Heart left ventricle (tissue), 16 donors: ENCODE measurements around the gene CSTF2T. TPM values are rescaled to one million over a fixed set of nuclear protein-coding genes. Genes with fewer than 3 reads are reported as not detected.

Source experiments
- ATAC-seq, 4 donors: fragments of 200-7000 bp; cut with Tn5 transposase; one replicate each; pipeline ENCODE4 v1.9.1; 2020 to 2022; ENCODE audit warnings: moderate library complexity in 4 of 4, mild to moderate bottlenecking in 3 of 4, moderate number of reproducible peaks in 1 of 4
- DNase-seq, 5 donors: peaks; one replicate each; pipeline ENCODE4 v3.0.0-alpha.2; 2020
- H3K27ac ChIP-seq, 12 donors: fragments of 200-600 bp; sonication (generic) in 4 of 12; one replicate each; pipeline versions ENCODE4 v1.5.0 to v1.8.0; 2016 to 2022; ENCODE audit warnings: mild to moderate bottlenecking in 2 of 12
- H3K27me3 ChIP-seq, 9 donors: fragments of 200-600 bp; sonication (generic) in 2 of 9; one replicate each; pipeline versions ENCODE4 v1.5.1 to v1.8.0; 2016 to 2022; ENCODE audit warnings: mild to moderate bottlenecking in 3 of 9
- H3K36me3 ChIP-seq, 9 donors: fragments of 200-600 bp; sonication (generic) in 2 of 9; one replicate each; pipeline versions ENCODE4 v1.5.0 to v1.8.0; 2018 to 2022; ENCODE audit warnings: mild to moderate bottlenecking in 2 of 9
- H3K4me1 ChIP-seq, 12 donors: fragments of 200-600 bp; sonication (generic) in 4 of 12; one replicate each; pipeline versions ENCODE4 v1.5.0 to v1.8.0; 2016 to 2022; ENCODE audit warnings: mild to moderate bottlenecking in 3 of 12
- H3K4me3 ChIP-seq, 12 donors: fragments of 200-600 bp; sonication (generic) in 4 of 12; one replicate each; pipeline versions ENCODE4 v1.5.0 to v1.8.0; 2017 to 2022; ENCODE audit warnings: mild to moderate bottlenecking in 9 of 12, moderate library complexity in 4 of 12
- H3K9me3 ChIP-seq, 12 donors: fragments of 200-600 bp; sonication (generic) in 4 of 12; one replicate each; pipeline versions ENCODE4 v1.5.0 to v1.8.0; 2016 to 2022; ENCODE audit warnings: mild to moderate bottlenecking in 1 of 12
- POLR2A ChIP-seq, 2 donors: fragments of 450-650 bp; IDR thresholded peaks; one replicate each; pipeline ENCODE4 v1.6.1; 2017; ENCODE audit warnings: antibody characterized with exemption in 2 of 2, mild to moderate bottlenecking in 2 of 2, moderate library complexity in 2 of 2
- WGBS, 4 donors: extraction: QIAGEN DNeasy Blood & Tissue Kit in 2 of 4; methylation state at CpG; one replicate each; pipeline versions ENCODE4 v1.1.5 to v1.1.7; 2013 to 2018; 5-methylcytosine and 5-hydroxymethylcytosine counted together
- intact Hi-C, 10 donors: fragments of 100-400 bp; cut with DNase I; formaldehyde crosslinking; loops; one replicate each; pipeline versions ENCODE4 v1.11.1 to v1.14.2; 2022
- polyA plus RNA-seq, 2 donors: library from polyadenylated mRNA; stranded (reverse); fragments of 200-250 nt; gene quantifications; one replicate each; pipeline ENCODE4 v1.2.3, GENCODE V29; 2013
- total RNA-seq, 9 donors: library from RNA; depleted of rRNA in 2 of 9; stranded (reverse); fragments of >200 nt in 2 of 9; fragmentation: NEBNext Ultra II Directional in 3 of 9; extraction: Animal tissue kit (Norgen Biotek cat#: 25700) in 3 of 9; gene quantifications; one replicate each; pipeline versions ENCODE4 v1.1.0 to v1.2.4, GENCODE V29; 2016 to 2023
- TF ChIP-seq, protein P1 (sequence below), 12 donors: fragments of 200-600 bp; sonication (generic) in 4 of 12; IDR thresholded peaks; one replicate each; pipeline versions ENCODE4 v1.5.0 to v1.8.0; 2018 to 2022; ENCODE audit warnings: antibody characterized with exemption in 12 of 12, mild to moderate bottlenecking in 5 of 12
- donor health status: ischemic (EF 13 %, LVEDD 7.1; RV severe dilation, severe dysfunction).
- donor health status: healthy with polysubstance abuse.
- donor health status: DM: no; HTN: yes; CAD: no.
- donor health status: DM: no; HTN: no; CAD: no.
- donor health status: ischemic (EF 25% LVEDD 6.9; RV normal size, moderate dysfunction).
- donor health status: ischemic (EF 25% LVEDD 5.7; RV mildly dilated, moderate dysfunction).
- donor health status: healthy.
- donor health status: DM: yes; HTN: yes; CAD: no.
- donor health status: ischemic (EF 35%, LVEDD 5.7; RV mildly dilated, moderate dysfunction).
- donor health status: nonischemic (EF 11% LVEDD 7.7; RV severe dilation, severe dysfunction).
- donor health status: DM: yes; HTN: yes; CAD: no.
- donor health status: PGD.
- donor health status: ischemic (EF 29% LVEDD 5.4; RV normal size, mild dysfunction).
- donor health status: nonischemic (EF 23%, LVEDD 6.1; RV moderate dilation, normal function).

CSTF2T gene
- total and polyA plus RNA-seq, 11 donors = 10.6 to 27.4 (median 21.5) TPM

DNA sequence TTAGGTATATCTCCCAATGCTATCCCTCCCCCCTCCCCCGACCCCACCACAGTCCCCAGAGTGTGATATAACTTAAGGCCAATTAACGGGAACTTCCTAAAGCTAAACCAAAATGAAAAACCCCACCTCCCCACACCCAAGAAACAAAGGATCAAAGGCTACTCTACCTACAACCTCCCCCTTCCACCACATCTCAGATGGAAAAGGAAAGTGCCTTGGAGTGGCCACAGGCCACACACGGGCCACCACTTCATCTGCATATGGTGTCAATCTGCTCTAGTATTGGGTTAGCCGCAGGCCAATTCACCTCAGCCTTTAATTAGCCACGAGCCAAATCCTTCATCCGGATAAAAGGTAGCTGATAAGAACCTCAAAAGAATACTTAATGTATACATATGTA, 19.6 kb downstream of the CSTF2T start:
- no peaks in the 10 kb centered on the region for H3K36me3 ChIP-seq
- H3K4me1 ChIP-seq = peaks cover 0 to 31% (median 10%) of the 10 kb centered on the region in 12 donors
- intact Hi-C loops = no loop called here
- 79 to 85% (median 83%) methylated on average over 6 of the region's 6 CpGs for WGBS, 4 donors
- H3K27ac ChIP-seq = no peak overlapping the region
- TF ChIP-seq POLR2A (IDR thresholded peaks at IDR 0.05) = no peak
- TF ChIP-seq, protein P1, sequence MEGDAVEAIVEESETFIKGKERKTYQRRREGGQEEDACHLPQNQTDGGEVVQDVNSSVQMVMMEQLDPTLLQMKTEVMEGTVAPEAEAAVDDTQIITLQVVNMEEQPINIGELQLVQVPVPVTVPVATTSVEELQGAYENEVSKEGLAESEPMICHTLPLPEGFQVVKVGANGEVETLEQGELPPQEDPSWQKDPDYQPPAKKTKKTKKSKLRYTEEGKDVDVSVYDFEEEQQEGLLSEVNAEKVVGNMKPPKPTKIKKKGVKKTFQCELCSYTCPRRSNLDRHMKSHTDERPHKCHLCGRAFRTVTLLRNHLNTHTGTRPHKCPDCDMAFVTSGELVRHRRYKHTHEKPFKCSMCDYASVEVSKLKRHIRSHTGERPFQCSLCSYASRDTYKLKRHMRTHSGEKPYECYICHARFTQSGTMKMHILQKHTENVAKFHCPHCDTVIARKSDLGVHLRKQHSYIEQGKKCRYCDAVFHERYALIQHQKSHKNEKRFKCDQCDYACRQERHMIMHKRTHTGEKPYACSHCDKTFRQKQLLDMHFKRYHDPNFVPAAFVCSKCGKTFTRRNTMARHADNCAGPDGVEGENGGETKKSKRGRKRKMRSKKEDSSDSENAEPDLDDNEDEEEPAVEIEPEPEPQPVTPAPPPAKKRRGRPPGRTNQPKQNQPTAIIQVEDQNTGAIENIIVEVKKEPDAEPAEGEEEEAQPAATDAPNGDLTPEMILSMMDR (IDR thresholded peaks at IDR 0.05) = no peak
- H3K27me3 ChIP-seq = no peaks in the 10 kb centered on the region
- no peak for ATAC-seq
- no peak for DNase-seq
- no peak overlapping the region for H3K4me3 ChIP-seq
- H3K9me3 ChIP-seq = no peaks in the 10 kb centered on the region

DNA sequence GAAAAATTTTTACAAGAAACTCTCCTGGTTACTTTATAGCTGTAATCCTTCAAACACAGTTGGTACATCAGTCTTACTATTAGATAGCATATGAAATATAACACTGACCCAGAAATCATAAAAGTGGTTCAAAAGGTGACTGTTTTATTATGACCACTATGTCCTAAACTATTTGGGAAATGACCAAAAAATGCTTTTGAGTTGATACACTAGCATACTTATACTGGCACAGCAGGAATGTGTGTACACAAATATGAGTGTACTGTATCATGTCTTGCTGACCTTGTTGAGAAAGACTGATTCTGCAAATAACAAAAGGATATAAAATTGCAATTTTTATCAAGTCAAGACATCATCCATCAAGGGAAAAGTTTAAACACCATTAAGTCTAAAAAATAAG, 24.3 kb downstream of the CSTF2T start:
- no peaks in the 10 kb centered on the region for H3K27me3 ChIP-seq
- no peaks in the 10 kb centered on the region for H3K36me3 ChIP-seq
- intact Hi-C loops = no loop called here
- no peak overlapping the region for H3K27ac ChIP-seq
- peaks cover 0 to 13% (median 0%) of the 10 kb centered on the region in 12 donors for H3K4me1 ChIP-seq
- ATAC-seq (no peak), DNase-seq (no peak)
- H3K9me3 ChIP-seq = peaks cover 0 to 13% (median 0%) of the 10 kb centered on the region in 12 donors
- TF ChIP-seq, protein P1 (IDR thresholded peaks at IDR 0.05) = no peak
- no peak for TF ChIP-seq POLR2A (IDR thresholded peaks at IDR 0.05)
- no peak overlapping the region for H3K4me3 ChIP-seq

DNA sequence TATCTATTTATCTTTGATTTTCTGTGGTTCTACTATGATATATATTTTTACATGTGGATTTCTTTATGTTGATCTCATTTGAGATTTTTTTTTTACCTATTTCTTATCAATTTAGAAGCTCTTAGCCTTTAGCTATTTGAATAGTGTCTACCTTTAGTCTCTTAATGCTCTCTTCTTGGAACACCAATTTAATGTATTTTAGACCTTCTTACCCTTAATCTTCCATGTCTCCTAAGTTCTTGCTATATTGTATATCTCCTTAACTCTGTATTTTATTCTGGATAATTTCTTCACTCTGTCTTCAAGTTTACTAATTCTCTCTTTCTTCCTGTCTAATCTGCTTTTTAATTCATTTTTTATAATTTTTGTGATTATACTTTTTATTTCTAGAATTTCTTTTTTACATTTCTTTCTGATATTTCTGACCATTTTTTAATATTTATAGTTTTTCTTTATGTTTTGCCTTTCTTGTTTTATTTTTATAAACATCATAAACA, 27.3 kb downstream of the CSTF2T start:
- peaks cover 0 to 13% (median 0%) of the 10 kb centered on the region in 12 donors for H3K9me3 ChIP-seq
- peaks cover 0 to 15% (median 9%) of the 10 kb centered on the region in 12 donors for H3K4me1 ChIP-seq
- no peak overlapping the region for H3K4me3 ChIP-seq
- intact Hi-C loops = no loop called here
- ATAC-seq (no peak), DNase-seq (no peak)
- H3K27ac ChIP-seq = no peak overlapping the region
- H3K27me3 ChIP-seq = no peaks in the 10 kb centered on the region
- H3K36me3 ChIP-seq = no peaks in the 10 kb centered on the region
- TF ChIP-seq, protein P1 (IDR thresholded peaks at IDR 0.05) = no peak
- no peak for TF ChIP-seq POLR2A (IDR thresholded peaks at IDR 0.05)

DNA sequence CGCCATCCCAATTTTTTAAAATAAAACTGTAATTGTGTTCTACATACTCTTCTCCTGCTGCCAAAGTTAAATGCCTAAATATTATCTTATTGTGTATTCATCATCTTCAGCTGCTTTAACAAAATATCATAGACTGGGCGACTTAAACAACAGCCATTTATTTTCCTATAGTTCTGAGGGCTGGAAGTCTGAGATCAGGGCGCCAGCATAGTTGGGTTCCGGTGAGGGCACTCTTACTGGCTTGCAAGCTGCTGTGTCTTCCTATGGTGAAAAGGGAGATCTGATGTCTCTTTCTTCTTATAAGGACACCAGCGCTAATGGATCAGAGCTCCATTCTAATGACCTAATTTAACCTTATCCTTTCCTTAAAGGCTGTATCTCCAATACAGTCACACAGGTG, 30.4 kb downstream of the CSTF2T start:
- no peak for DNase-seq
- Histone ChIP-seq H3K27ac (no peak overlapping the region), H3K27me3 (no peaks in the 10 kb centered on the region), H3K4me1 (peaks cover 0 to 25% (median 11%) of the 10 kb centered on the region in 12 donors), H3K9me3 (peaks cover 0 to 13% (median 0%) of the 10 kb centered on the region in 12 donors), H3K36me3 (no peaks in the 10 kb centered on the region), H3K4me3 (no peak overlapping the region)
- intact Hi-C loops = no loop called here
- TF ChIP-seq, protein P1 (IDR thresholded peaks at IDR 0.05) = no peak
- no peak for TF ChIP-seq POLR2A (IDR thresholded peaks at IDR 0.05)
- no peak for ATAC-seq
- WGBS, 4 donors = 91 to 95% (median 92%) methylated on average over 5 of the region's 5 CpGs
